K562 (cell line): ENCODE data around the gene RPL28. TPM values are rescaled to one million over a fixed set of nuclear protein-coding genes. Genes with fewer than 3 reads are reported as not detected.

Source experiments
- ATAC-seq: fragments of 200-7000 bp; cut with Tn5 transposase; 3 replicates; pipeline ENCODE4 v1.9.1; 2020; ENCODE audit warnings: moderate library complexity
- BruUV-seq: library from RNA; stranded (reverse); fragments of 400-500 nt; replicated peaks from 2 replicates; lab custom pipeline; 2021; lab: Mats Ljungman, UMichigan
- CTCF ChIA-PET: fragments of 300-600 bp; formaldehyde crosslinking; extraction: SDS; loops from one replicate; lab custom pipeline; 2021; ENCODE audit warnings: low intra/inter-chr PET ratio; lab: Yijun Ruan, JAX
- POLR2A ChIA-PET: fragments of 300-600, 350-650 bp; sonication (Branson Sonifier 250); formaldehyde crosslinking; extraction: SDS; loops from one replicate; lab custom pipeline; 2021; ENCODE audit warnings: antibody characterized with exemption, inconsistent platforms; lab: Yijun Ruan, JAX
- DNase-seq, 4 experiments: peaks; one replicate each; pipeline versions ENCODE4 v3.0.0 to v3.0.0-alpha.2; 2011 to 2018; ENCODE audit warnings: low spot score in 3 of 4, mixed read lengths in 3 of 4; ENCODE audit errors: extremely low read depth in 1 of 4
- FAIRE-seq: peaks from 2 replicates; lab custom pipeline; 2011; peaks lifted over from hg19 to GRCh38; lab: Jason Lieb, UNC
- H2AFZ ChIP-seq: 2 replicates; pipeline ENCODE4 v1.6.0; 2011; ENCODE audit warnings: low read depth, low read length, control low read depth, inconsistent platforms
- H3K27ac ChIP-seq: fragments of 200-600 bp; 3 replicates; pipeline ENCODE4 v1.8.0; 2011; ENCODE audit warnings: low read depth, mild to moderate bottlenecking, control low read depth, inconsistent platforms, low read length, moderate library complexity, mixed read lengths; ENCODE audit errors: extremely low read depth
- H3K27me3 ChIP-seq, 2 experiments: fragments of 300-600 bp in 1 of 2; 2 replicates in 1 of 2; 3 replicates in 1 of 2; pipeline versions ENCODE4 v1.6.0 to v1.8.0; 2011; ENCODE audit warnings: inconsistent platforms in 2 of 2, low read length in 2 of 2, mild to moderate bottlenecking in 1 of 2, mixed read lengths in 1 of 2, moderate library complexity in 1 of 2; ENCODE audit not compliant: control insufficient read depth in 2 of 2, insufficient read depth in 2 of 2
- H3K36me3 ChIP-seq: fragments of 300-600 bp; 3 replicates; pipeline ENCODE4 v1.8.0; 2011; ENCODE audit warnings: mild to moderate bottlenecking, low read length, inconsistent platforms; ENCODE audit not compliant: control insufficient read depth, insufficient read depth
- H3K4me1 ChIP-seq, 2 experiments: fragments of 200-600 bp in 1 of 2; replicated peaks in 1 of 2; 2 replicates in 1 of 2; 3 replicates in 1 of 2; pipeline versions ENCODE4 v1.5.1 to v1.8.0; 2011; ENCODE audit warnings: inconsistent platforms in 2 of 2, low read length in 2 of 2, mild to moderate bottlenecking in 1 of 2, mixed read lengths in 1 of 2, moderate library complexity in 1 of 2; ENCODE audit not compliant: control insufficient read depth in 2 of 2, insufficient read depth in 2 of 2
- H3K4me2 ChIP-seq: 2 replicates; pipeline ENCODE4 v1.6.1; 2011; ENCODE audit warnings: low read length, control low read depth, inconsistent platforms, mixed read lengths; ENCODE audit not compliant: insufficient read depth
- H3K4me3 ChIP-seq: fragments of 200-600 bp; sonication (generic), shearing (Covaris generic); 2 replicates; pipeline ENCODE4 v1.5.1; 2016; ENCODE audit warnings: control low read depth, inconsistent platforms
- H3K79me2 ChIP-seq: fragments of 200-600 bp; 3 replicates; pipeline ENCODE4 v1.8.0; 2011; ENCODE audit warnings: low read length, inconsistent platforms; ENCODE audit not compliant: control insufficient read depth, insufficient read depth
- H3K9ac ChIP-seq, 2 experiments: 2 replicates each; pipeline versions ENCODE4 v1.6.0 to v1.6.1; 2011; ENCODE audit warnings: low read depth in 2 of 2, low read length in 2 of 2, control low read depth in 1 of 2, inconsistent platforms in 1 of 2, mild to moderate bottlenecking in 1 of 2, mixed read lengths in 1 of 2; ENCODE audit not compliant: insufficient read depth in 1 of 2
- H3K9me1 ChIP-seq: one replicate; pipeline ENCODE4 v1.6.0; 2011; ENCODE audit warnings: inconsistent platforms, mild to moderate bottlenecking, low read length, moderate library complexity; ENCODE audit not compliant: control insufficient read depth, insufficient read depth
- H3K9me3 ChIP-seq: replicated peaks from 2 replicates; pipeline ENCODE4 v1.5.1; 2011; ENCODE audit warnings: low read depth, low read length, inconsistent platforms; ENCODE audit not compliant: control insufficient read depth, insufficient read depth
- H4K20me1 ChIP-seq: replicated peaks from 2 replicates; pipeline ENCODE4 v1.6.1; 2011; ENCODE audit warnings: low read length, inconsistent platforms, mixed read lengths; ENCODE audit not compliant: control insufficient read depth, insufficient read depth
- HDAC2 ChIP-seq: fragments of 450-650 bp; IDR thresholded peaks from 2 replicates; pipeline ENCODE4 v1.6.1; 2016; ENCODE audit warnings: mild to moderate bottlenecking
- KDM4B ChIP-seq, 2 experiments: fragments of 450-650 bp in 1 of 2; sonication (generic) in 1 of 2; IDR thresholded peaks; 2 replicates each; pipeline ENCODE4 v1.6.1; 2016 to 2017; ENCODE audit warnings: borderline replicate concordance in 2 of 2, antibody characterized with exemption in 1 of 2, low read depth in 1 of 2, mild to moderate bottlenecking in 1 of 2
- TAF1 ChIP-seq: IDR thresholded peaks from 2 replicates; pipeline ENCODE4 v1.6.1; 2011; ENCODE audit warnings: mild to moderate bottlenecking, low read length, moderate library complexity; ENCODE audit not compliant: insufficient read depth, control insufficient read depth, severe bottlenecking; ENCODE audit errors: extremely low read depth
- ZBTB7A ChIP-seq: IDR thresholded peaks from 2 replicates; pipeline ENCODE4 v1.6.1; 2011; ENCODE audit warnings: low read depth, mild to moderate bottlenecking, low read length, moderate library complexity, borderline replicate concordance; ENCODE audit not compliant: control insufficient read depth
- WGBS: fragments of 100-300 bp; shearing (Covaris generic); methylation state at CpG from one replicate; pipeline ENCODE4 v1.1.6; 2016; ENCODE audit warnings: low coverage, mixed read lengths; ENCODE audit not compliant: insufficient coverage; ENCODE audit errors: missing lambda C conversion rate; 5-methylcytosine and 5-hydroxymethylcytosine counted together
- in situ Hi-C: fragments of 300-500 bp; cut with MboI; formaldehyde crosslinking; loops from 4 replicates; pipeline ENCODE4 v1.15.0; 2018; ENCODE audit warnings: inconsistent platforms, mixed read lengths
- intact Hi-C: fragments of 100-400 bp; cut with micrococcal nuclease; formaldehyde crosslinking; loops from 2 replicates; pipeline ENCODE4 v1.14.2; 2022
- polyA plus RNA-seq, 8 experiments: library from polyadenylated mRNA; depleted of rRNA in 4 of 8; stranded (reverse) in 5 of 8; unstranded in 3 of 8; fragments of >200 nt; fragmentation: Nextera tagmentation in 2 of 8; fragmentation: Illumina TruSeq in 1 of 8; extraction: Ambion mirVana in 2 of 8; extraction: Trizol in 1 of 8; gene quantifications; 2 replicates each; pipeline versions ENCODE4 v1.2.1 to v1.2.3, GENCODE V29; 2011 to 2014; ENCODE audit warnings: inconsistent platforms in 1 of 8, missing spikeins in 1 of 8
- total RNA-seq, 7 experiments: library from RNA; depleted of rRNA in 6 of 7; stranded (reverse); fragments of >200 nt in 6 of 7; fragmentation: Illumina TruSeq in 2 of 7; extraction: Trizol in 2 of 7; gene quantifications; 2 replicates each; pipeline versions ENCODE4 v1.2.1 to v1.2.3, GENCODE V29; 2011 to 2021; ENCODE audit warnings: low replicate concordance in 1 of 7

Gene RPL28
- total and polyA plus RNA-seq, 9 of the 15 experiments (the other 6 are each of a cell fraction or from before 2014, with no cell fraction given), result 124 to 3,106 (median 622) TPM

DNA sequence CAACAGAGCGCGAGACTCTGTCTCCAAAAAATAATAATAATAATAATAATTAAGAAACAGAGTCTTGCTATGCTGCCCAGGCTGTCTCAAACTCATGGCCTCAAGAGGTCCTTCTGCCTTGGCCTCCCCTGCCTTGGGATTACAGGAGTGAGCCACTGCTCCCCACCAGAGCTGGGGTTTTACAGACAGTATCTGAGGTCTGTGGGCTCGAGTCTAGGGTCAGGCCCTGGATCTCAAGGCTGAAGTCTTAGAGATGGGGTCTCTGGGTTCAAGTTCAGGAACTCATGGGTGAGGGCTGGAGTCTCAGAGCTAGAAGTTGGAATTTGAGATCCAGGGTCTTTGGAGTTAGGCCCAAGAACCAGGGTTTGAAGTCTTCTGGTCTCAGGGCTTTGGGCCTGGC, 18.9 kb upstream of the RPL28 start:
- no peak overlapping the region for H3K27ac ChIP-seq
- peaks cover 11% of the 10 kb centered on the region in 2 experiments; a peak in 3 of 5 replicates for H3K27me3 ChIP-seq
- DNase-seq, result no peak
- no peaks in the 10 kb centered on the region for H3K36me3 ChIP-seq
- 73% methylated on average over 3 of the region's 3 CpGs for WGBS
- H3K9me1 ChIP-seq, result no peaks in the 10 kb centered on the region
- H4K20me1 ChIP-seq, result 0 out of 2 replicates have a peak, but pooled peaks cover 3% of the 10 kb centered on the region
- no peaks in the 10 kb centered on the region for H3K9me3 ChIP-seq
- H3K4me1 ChIP-seq, result peaks cover 0 to 53% of the 10 kb centered on the region in 2 experiments; a peak in 3 of 5 replicates
- in situ Hi-C loops, result no loop called here
- no peak for ATAC-seq
- H3K9ac ChIP-seq, result no peak overlapping the region; a peak in 1 of 4 replicates
- POLR2A ChIA-PET, result interaction anchor here (0.7 to 1.3 kb wide), 3 partner anchors 11 to 21 kb away, joined by 3 to 5 read pairs (median 4); no protein-coding TSS in a partner anchor
- BruUV-seq, result no TSS peak
- CTCF ChIA-PET, result no interaction called here
- no peak overlapping the region for H2AFZ ChIP-seq
- TF ChIP-seq KDM4B (IDR thresholded peaks at IDR 0.05; ENCODE audit: borderline replicate concordance in 2 of 2, low read depth in 1 of 2) (no peak), TAF1 (no peak)
- no peak overlapping the region for H3K4me2 ChIP-seq
- no peaks in the 10 kb centered on the region for H3K79me2 ChIP-seq
- FAIRE-seq, result no peak
- no peak overlapping the region for H3K4me3 ChIP-seq
- intact Hi-C loops, result no loop called here

DNA sequence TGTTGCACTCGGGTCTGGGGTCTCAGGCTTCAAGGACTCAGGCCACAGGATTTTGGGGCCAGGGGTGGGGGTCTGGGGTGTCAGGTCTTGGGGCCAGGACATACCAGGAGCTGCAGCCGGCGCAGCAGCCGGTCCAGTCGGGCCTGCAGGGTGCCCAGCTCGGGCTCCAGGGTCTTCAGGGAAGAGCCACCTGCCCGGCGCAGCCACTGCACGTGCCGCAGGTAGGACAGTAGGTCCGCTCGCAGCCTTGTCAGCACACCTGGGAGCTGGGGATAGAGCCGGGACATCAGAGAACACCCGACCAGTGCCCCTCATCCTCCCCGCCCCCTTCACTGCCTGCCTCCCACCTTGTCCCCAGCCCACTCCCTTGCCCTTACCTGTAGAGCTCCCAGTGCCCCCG, 17.6 kb upstream of the RPL28 start:
- Histone ChIP-seq H3K4me2 (no peak overlapping the region), H3K27me3 (peaks cover 11% of the 10 kb centered on the region in 2 experiments; a peak in 4 of 5 replicates), H3K9me1 (no peaks in the 10 kb centered on the region), H3K4me3 (no peak overlapping the region), H3K79me2 (no peaks in the 10 kb centered on the region), H4K20me1 (0 out of 2 replicates have a peak, but pooled peaks cover 3% of the 10 kb centered on the region), H2AFZ (no peak overlapping the region), H3K9me3 (no peaks in the 10 kb centered on the region), H3K36me3 (no peaks in the 10 kb centered on the region), H3K27ac (no peak overlapping the region), H3K4me1 (peaks cover 0 to 51% of the 10 kb centered on the region in 2 experiments; a peak in 3 of 5 replicates), H3K9ac (peak overlapping the region in 1 of 2 experiments; percentile 26; a peak in 1 of 4 replicates)
- ChIA-PET CTCF (no interaction called here), POLR2A (interaction anchor here (0.7 to 1.5 kb wide), 3 partner anchors 20 to 38 kb away, joined by 3 to 6 read pairs (median 5); no protein-coding TSS in a partner anchor)
- WGBS, result 63% methylated on average over 4 of the region's 16 CpGs
- no peak for ATAC-seq
- no TSS peak for BruUV-seq
- in situ Hi-C loops, result no loop called here
- TF ChIP-seq HDAC2, result no peak
- TF ChIP-seq ZBTB7A, result peak; percentile 32; the same call in 1 of the 2 replicates
- intact Hi-C loops, result no loop called here
- no peak for DNase-seq
- FAIRE-seq, result no peak
